ENCODE measurements around the gene USP2.

Gene USP2

DNA sequence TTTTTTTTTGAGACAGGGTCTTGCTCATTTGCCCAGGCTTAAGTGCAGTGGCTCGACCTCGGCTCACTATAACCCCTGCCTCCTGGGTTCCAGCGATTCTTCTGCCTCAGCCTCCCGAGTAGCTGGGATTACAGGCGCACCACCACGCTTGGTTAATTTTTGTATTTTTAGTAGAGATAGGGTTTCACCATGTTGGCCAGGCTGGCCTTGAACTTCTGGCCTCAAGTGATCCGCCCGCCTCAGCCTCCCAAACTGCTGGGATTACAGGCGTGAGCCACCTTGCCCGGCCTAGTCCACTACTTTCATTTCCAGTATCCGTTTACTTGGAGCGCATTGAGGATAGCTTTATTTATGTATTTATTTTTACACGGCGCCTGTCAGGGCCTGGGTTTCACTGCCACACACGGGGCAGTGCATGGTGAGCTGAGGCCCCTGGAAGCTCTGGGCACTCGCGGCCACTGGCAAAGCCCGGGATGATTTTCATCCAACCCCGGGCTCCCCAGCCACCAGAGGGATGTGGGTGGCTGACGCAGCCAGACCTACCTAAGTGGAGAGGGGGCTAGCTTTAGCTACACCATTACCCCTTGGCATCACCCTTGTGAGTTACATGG is 58.5 kb downstream of the USP2 start:
- no peak overlapping the region for H3K27ac ChIP-seq (ENCODE audit: low read depth, low read length)
- peaks cover 1 to 14% of the 10 kb centered on the region in 2 donors for H3K27me3 ChIP-seq (ENCODE audit: control insufficient read depth in 1 of 2, insufficient read depth in 2 of 2, low read length in 2 of 2)
- no peak overlapping the region for H3K4me3 ChIP-seq (ENCODE audit: low read depth in 1 of 2, low read length in 2 of 2)
- H3K9me3 ChIP-seq (ENCODE audit: control insufficient read depth in 1 of 2, low read length in 2 of 2), result no peaks in the 10 kb centered on the region
- H3K36me3 ChIP-seq (ENCODE audit: control insufficient read depth in 1 of 2, insufficient read depth in 2 of 2, low read length in 2 of 2), result no peaks in the 10 kb centered on the region
- no peak overlapping the region for H3K9ac ChIP-seq (ENCODE audit: low read depth in 1 of 2, low read length in 2 of 2)
- peaks cover 9 to 29% of the 10 kb centered on the region in 2 donors for H3K4me1 ChIP-seq (ENCODE audit: control insufficient read depth in 1 of 2, insufficient read depth in 2 of 2, low read length in 2 of 2)

DNA sequence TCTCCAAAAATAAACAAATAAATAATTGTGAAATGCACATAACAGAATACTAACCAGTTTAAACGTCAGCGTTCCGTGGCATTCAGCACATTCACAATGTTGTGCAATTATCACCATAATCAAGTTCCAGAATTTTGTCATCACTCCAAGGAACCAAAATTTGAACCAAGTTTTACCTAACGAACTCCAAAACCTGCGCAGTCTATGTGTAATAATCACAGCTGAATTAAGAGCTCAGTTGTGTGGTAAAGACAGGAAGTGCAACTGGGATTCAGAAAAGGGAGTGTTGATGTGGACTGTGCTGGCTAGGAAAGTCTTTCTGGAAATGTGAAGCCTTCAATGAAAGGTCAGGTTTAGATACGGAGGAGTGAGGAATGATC is 59.1 kb downstream of the USP2 start:
- Histone ChIP-seq H3K27ac (ENCODE audit: low read depth, low read length) (no peak overlapping the region), H3K4me3 (ENCODE audit: low read depth in 1 of 2, low read length in 2 of 2) (peak overlapping the region in 1 of 2 donors; percentile 3), H3K36me3 (ENCODE audit: control insufficient read depth in 1 of 2, insufficient read depth in 2 of 2, low read length in 2 of 2) (no peaks in the 10 kb centered on the region), H3K27me3 (ENCODE audit: control insufficient read depth in 1 of 2, insufficient read depth in 2 of 2, low read length in 2 of 2) (peaks cover 8 to 21% of the 10 kb centered on the region in 2 donors), H3K9ac (ENCODE audit: low read depth in 1 of 2, low read length in 2 of 2) (no peak overlapping the region), H3K4me1 (ENCODE audit: control insufficient read depth in 1 of 2, insufficient read depth in 2 of 2, low read length in 2 of 2) (peaks cover 9 to 36% of the 10 kb centered on the region in 2 donors), H3K9me3 (ENCODE audit: control insufficient read depth in 1 of 2, low read length in 2 of 2) (no peaks in the 10 kb centered on the region)

GRCh38 chr11:119320776-119321524 is 60.5 kb downstream of the USP2 start:
- peak overlapping the region; percentile 78 for H3K27ac ChIP-seq (ENCODE audit: low read depth, low read length)
- peaks cover 16 to 31% of the 10 kb centered on the region in 2 donors for H3K27me3 ChIP-seq (ENCODE audit: control insufficient read depth in 1 of 2, insufficient read depth in 2 of 2, low read length in 2 of 2)
- no peaks in the 10 kb centered on the region for H3K9me3 ChIP-seq (ENCODE audit: control insufficient read depth in 1 of 2, low read length in 2 of 2)
- peak overlapping the region; percentile 64 to 65 for H3K9ac ChIP-seq (ENCODE audit: low read depth in 1 of 2, low read length in 2 of 2)
- peaks cover 9 to 44% of the 10 kb centered on the region in 2 donors for H3K4me1 ChIP-seq (ENCODE audit: control insufficient read depth in 1 of 2, insufficient read depth in 2 of 2, low read length in 2 of 2)
- peak overlapping the region; percentile 68 to 74 for H3K4me3 ChIP-seq (ENCODE audit: low read depth in 1 of 2, low read length in 2 of 2)
- H3K36me3 ChIP-seq (ENCODE audit: control insufficient read depth in 1 of 2, insufficient read depth in 2 of 2, low read length in 2 of 2), result no peaks in the 10 kb centered on the region

GRCh38 chr11:119320240-119320775 is 61.2 kb downstream of the USP2 start:
- peak overlapping the region; percentile 68 to 74 for H3K4me3 ChIP-seq (ENCODE audit: low read depth in 1 of 2, low read length in 2 of 2)
- no peaks in the 10 kb centered on the region for H3K36me3 ChIP-seq (ENCODE audit: control insufficient read depth in 1 of 2, insufficient read depth in 2 of 2, low read length in 2 of 2)
- H3K27ac ChIP-seq (ENCODE audit: low read depth, low read length), result peak overlapping the region; percentile 78
- H3K9ac ChIP-seq (ENCODE audit: low read depth in 1 of 2, low read length in 2 of 2), result peak overlapping the region; percentile 39 to 64
- peaks cover 22 to 38% of the 10 kb centered on the region in 2 donors for H3K27me3 ChIP-seq (ENCODE audit: control insufficient read depth in 1 of 2, insufficient read depth in 2 of 2, low read length in 2 of 2)
- no peaks in the 10 kb centered on the region for H3K9me3 ChIP-seq (ENCODE audit: control insufficient read depth in 1 of 2, low read length in 2 of 2)
- H3K4me1 ChIP-seq (ENCODE audit: control insufficient read depth in 1 of 2, insufficient read depth in 2 of 2, low read length in 2 of 2), result peaks cover 14 to 51% of the 10 kb centered on the region in 2 donors

DNA sequence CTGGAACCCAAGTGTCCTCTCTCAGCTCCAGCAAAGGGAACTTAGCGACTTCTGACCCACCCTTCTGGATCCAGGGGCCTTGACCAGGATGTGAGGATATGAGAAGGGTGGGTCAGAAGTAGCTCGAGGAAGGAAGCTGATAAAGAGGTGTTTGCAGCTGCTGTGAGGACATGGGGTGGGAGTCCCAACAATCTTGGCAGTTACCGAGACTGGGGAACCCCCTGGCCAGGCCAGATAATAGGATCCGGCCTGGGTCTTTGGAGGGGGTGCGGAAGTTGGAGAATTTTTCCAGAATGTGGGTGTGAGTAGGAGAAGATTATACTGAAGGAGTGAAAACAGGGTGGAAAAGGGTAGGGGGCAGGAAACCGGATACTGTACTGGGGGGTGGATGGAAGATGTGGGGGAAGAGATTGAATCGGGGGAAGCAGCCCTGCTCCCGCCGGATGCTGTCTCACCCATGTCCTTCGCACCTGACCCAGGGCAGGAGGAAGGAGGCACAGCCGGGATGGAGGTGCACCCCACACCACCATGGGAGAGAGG is 61.7 kb downstream of the USP2 start:
- peaks cover 17 to 55% of the 10 kb centered on the region in 2 donors for H3K4me1 ChIP-seq (ENCODE audit: control insufficient read depth in 1 of 2, insufficient read depth in 2 of 2, low read length in 2 of 2)
- no peaks in the 10 kb centered on the region for H3K9me3 ChIP-seq (ENCODE audit: control insufficient read depth in 1 of 2, low read length in 2 of 2)
- peak overlapping the region; percentile 70 for H3K27ac ChIP-seq (ENCODE audit: low read depth, low read length)
- H3K27me3 ChIP-seq (ENCODE audit: control insufficient read depth in 1 of 2, insufficient read depth in 2 of 2, low read length in 2 of 2), result peaks cover 27 to 43% of the 10 kb centered on the region in 2 donors
- no peak overlapping the region for H3K4me3 ChIP-seq (ENCODE audit: low read depth in 1 of 2, low read length in 2 of 2)
- no peaks in the 10 kb centered on the region for H3K36me3 ChIP-seq (ENCODE audit: control insufficient read depth in 1 of 2, insufficient read depth in 2 of 2, low read length in 2 of 2)
- H3K9ac ChIP-seq (ENCODE audit: low read depth in 1 of 2, low read length in 2 of 2), result no peak overlapping the region

DNA sequence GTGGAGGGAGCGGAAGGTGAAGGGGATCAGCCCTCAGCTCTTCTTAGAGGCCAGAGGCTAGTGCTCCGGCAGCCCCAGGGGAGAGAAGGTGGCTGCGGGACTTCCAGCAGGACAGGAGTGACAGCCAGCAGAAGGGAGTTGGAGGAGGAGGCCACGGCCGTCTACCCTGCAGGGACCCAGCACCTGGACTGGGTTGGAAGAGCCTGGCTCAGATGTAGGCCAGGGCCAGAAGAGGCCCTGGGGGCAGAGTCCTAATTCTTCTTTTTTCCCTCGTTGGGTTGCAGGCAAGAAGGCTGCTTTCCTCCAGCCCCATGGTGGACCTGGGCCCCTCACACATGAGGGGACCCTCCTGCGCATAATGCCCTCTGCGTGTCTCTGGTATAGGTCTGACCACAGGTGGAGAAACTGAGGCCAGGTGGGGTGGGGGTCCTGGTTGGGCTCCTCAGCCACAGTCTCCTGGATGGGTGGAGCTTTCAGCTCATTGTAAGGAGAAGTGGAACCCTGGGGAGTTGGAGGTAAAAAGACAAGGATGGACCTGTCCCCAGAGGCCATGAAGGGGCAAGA is 62.3 kb downstream of the USP2 start:
- H3K9ac ChIP-seq (ENCODE audit: low read depth in 1 of 2, low read length in 2 of 2), result peak overlapping the region in 1 of 2 donors; percentile 32
- no peak overlapping the region for H3K4me3 ChIP-seq (ENCODE audit: low read depth in 1 of 2, low read length in 2 of 2)
- H3K36me3 ChIP-seq (ENCODE audit: control insufficient read depth in 1 of 2, insufficient read depth in 2 of 2, low read length in 2 of 2), result no peaks in the 10 kb centered on the region
- no peaks in the 10 kb centered on the region for H3K9me3 ChIP-seq (ENCODE audit: control insufficient read depth in 1 of 2, low read length in 2 of 2)
- H3K4me1 ChIP-seq (ENCODE audit: control insufficient read depth in 1 of 2, insufficient read depth in 2 of 2, low read length in 2 of 2), result peaks cover 17 to 57% of the 10 kb centered on the region in 2 donors
- peaks cover 32 to 46% of the 10 kb centered on the region in 2 donors for H3K27me3 ChIP-seq (ENCODE audit: control insufficient read depth in 1 of 2, insufficient read depth in 2 of 2, low read length in 2 of 2)
- peak overlapping the region; percentile 70 for H3K27ac ChIP-seq (ENCODE audit: low read depth, low read length)

DNA sequence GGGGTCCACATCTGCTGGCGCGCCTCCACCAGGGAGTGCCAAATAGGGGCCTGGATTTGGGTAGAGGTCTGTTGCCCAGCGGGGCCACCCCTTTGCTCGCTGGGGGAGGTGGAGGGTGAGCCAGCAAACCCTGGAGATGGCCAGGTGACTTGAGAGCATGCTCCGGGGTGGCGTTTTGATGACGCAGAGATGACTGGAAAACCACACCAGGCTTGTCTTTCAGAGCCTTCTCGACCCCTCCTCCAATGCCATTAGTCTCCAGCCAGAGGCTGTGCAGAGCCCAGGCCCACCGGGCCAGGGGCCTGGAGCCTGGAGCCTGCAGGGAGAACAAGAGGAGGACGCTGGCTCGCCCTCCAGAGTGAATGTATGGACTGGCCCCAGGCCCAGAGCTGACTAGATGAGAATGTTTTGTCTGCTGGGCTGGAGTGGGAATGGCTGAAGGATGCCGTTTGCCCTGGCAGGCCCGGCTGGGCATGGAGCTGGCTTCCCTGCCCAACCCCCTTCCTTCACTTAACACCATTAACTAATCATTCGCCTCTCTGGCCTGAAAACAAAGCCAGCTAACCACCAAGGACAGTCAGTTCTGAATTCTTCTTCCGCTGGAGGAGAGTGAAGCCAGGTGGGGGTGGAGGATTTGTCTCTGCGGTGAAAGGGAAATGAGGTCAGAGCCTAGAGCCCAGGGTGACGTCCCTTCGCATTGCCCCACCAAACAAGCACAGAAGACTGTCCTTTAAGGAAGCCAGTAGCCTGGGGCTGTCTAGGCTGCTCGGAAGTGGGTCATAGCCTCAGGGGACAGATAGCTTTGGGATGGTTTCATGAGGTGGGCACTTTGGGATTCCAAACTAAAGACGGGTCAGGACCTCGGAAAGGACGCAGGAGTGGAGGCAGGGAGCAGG is 63.0 kb downstream of the USP2 start:
- Histone ChIP-seq H3K4me3 (ENCODE audit: low read depth in 1 of 2, low read length in 2 of 2) (no peak overlapping the region), H3K27me3 (ENCODE audit: control insufficient read depth in 1 of 2, insufficient read depth in 2 of 2, low read length in 2 of 2) (peaks cover 35 to 46% of the 10 kb centered on the region in 2 donors), H3K9ac (ENCODE audit: low read depth in 1 of 2, low read length in 2 of 2) (peak overlapping the region in 1 of 2 donors; percentile 32)

DNA sequence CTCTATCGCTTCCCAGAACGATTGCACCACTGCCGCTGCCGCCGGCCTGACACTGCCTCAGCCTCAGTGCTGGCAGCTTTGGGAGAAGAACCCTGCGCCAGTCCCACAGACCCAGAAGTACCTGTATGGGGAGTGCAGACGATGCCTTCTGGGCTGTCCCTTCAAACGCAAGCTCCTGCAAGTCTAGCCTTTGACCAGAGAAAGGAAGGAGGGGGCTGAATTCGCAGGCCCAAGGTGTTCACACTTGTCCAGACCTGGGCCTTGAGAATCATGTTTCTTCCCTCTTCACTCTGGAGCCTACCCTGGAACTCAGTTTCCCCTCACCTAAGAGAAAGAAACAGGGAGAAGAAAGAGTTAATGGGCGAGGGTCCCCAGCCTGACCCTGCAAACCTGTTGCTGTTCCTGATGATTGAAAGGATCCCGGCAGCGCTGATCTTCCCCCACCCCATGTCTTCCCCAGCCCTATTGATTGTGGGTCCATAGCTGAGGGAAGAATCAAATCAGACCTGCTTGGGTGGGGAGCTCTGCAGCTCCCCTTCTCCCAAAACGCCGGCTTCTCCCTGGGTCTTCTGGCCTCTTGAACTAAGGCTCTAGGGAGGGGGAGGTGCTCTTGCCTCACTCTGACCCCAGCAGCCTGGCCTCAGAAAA is 63.8 kb downstream of the USP2 start:
- peaks cover 35 to 46% of the 10 kb centered on the region in 2 donors for H3K27me3 ChIP-seq (ENCODE audit: control insufficient read depth in 1 of 2, insufficient read depth in 2 of 2, low read length in 2 of 2)

More for the DNA sequence above, 63.0 kb downstream of the USP2 start:
- H3K27ac ChIP-seq (ENCODE audit: low read depth, low read length), result peak overlapping the region; percentile 50
- H3K4me1 ChIP-seq (ENCODE audit: control insufficient read depth in 1 of 2, insufficient read depth in 2 of 2, low read length in 2 of 2), result peaks cover 17 to 57% of the 10 kb centered on the region in 2 donors
- no peaks in the 10 kb centered on the region for H3K9me3 ChIP-seq (ENCODE audit: control insufficient read depth in 1 of 2, low read length in 2 of 2)
- H3K36me3 ChIP-seq (ENCODE audit: control insufficient read depth in 1 of 2, insufficient read depth in 2 of 2, low read length in 2 of 2), result no peaks in the 10 kb centered on the region

More for the DNA sequence above, 63.8 kb downstream of the USP2 start:
- H3K9me3 ChIP-seq (ENCODE audit: control insufficient read depth in 1 of 2, low read length in 2 of 2), result no peaks in the 10 kb centered on the region
- no peaks in the 10 kb centered on the region for H3K36me3 ChIP-seq (ENCODE audit: control insufficient read depth in 1 of 2, insufficient read depth in 2 of 2, low read length in 2 of 2)
- H3K4me3 ChIP-seq (ENCODE audit: low read depth in 1 of 2, low read length in 2 of 2), result peak overlapping the region in 1 of 2 donors; percentile 32
- peak overlapping the region; percentile 73 for H3K27ac ChIP-seq (ENCODE audit: low read depth, low read length)
- H3K4me1 ChIP-seq (ENCODE audit: control insufficient read depth in 1 of 2, insufficient read depth in 2 of 2, low read length in 2 of 2), result peaks cover 17 to 57% of the 10 kb centered on the region in 2 donors
- H3K9ac ChIP-seq (ENCODE audit: low read depth in 1 of 2, low read length in 2 of 2), result peak overlapping the region in 1 of 2 donors; percentile 10

All from duodenal mucosa (tissue), 2 donors.